Suprapubic skin (tissue), 3 donors: ENCODE results near the gene RBM12.

ENCODE experiments used
- POLR2A ChIP-seq, 2 donors: fragments of 450-650 bp; IDR thresholded peaks; one replicate each; pipeline ENCODE4 v1.6.1; 2017; ENCODE audit warnings: antibody characterized with exemption in 2 of 2, mild to moderate bottlenecking in 2 of 2, moderate library complexity in 2 of 2
- TF ChIP-seq, protein P1 (sequence below), 2 donors: fragments of 200-600 bp in 1 of 2; fragments of 450-650 bp in 1 of 2; sonication (generic) in 1 of 2; IDR thresholded peaks; one replicate each; pipeline ENCODE4 v1.5.1; 2016 to 2019; ENCODE audit warnings: antibody characterized with exemption in 2 of 2, mild to moderate bottlenecking in 1 of 2, moderate library complexity in 1 of 2

GRCh38 chr20:35663516-35664465 is 909 bp downstream of the RBM12 start:
- TF ChIP-seq, protein P1, sequence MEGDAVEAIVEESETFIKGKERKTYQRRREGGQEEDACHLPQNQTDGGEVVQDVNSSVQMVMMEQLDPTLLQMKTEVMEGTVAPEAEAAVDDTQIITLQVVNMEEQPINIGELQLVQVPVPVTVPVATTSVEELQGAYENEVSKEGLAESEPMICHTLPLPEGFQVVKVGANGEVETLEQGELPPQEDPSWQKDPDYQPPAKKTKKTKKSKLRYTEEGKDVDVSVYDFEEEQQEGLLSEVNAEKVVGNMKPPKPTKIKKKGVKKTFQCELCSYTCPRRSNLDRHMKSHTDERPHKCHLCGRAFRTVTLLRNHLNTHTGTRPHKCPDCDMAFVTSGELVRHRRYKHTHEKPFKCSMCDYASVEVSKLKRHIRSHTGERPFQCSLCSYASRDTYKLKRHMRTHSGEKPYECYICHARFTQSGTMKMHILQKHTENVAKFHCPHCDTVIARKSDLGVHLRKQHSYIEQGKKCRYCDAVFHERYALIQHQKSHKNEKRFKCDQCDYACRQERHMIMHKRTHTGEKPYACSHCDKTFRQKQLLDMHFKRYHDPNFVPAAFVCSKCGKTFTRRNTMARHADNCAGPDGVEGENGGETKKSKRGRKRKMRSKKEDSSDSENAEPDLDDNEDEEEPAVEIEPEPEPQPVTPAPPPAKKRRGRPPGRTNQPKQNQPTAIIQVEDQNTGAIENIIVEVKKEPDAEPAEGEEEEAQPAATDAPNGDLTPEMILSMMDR (IDR thresholded peaks at IDR 0.05): no peak
- no peak for TF ChIP-seq POLR2A (IDR thresholded peaks at IDR 0.05)
